Stimulated activated CD4-positive, alpha-beta T cell treated with anti-CD3 and anti-CD28 coated beads, Interleukin-2, amount 100 ng/mL, for 48 hours (primary cell): ENCODE data around the gene VEZT.

Experiments
- DNase-seq, 2 donors: peaks; one replicate each; pipeline ENCODE4 v3.0.0-alpha.2; 2020

Gene VEZT

DNA sequence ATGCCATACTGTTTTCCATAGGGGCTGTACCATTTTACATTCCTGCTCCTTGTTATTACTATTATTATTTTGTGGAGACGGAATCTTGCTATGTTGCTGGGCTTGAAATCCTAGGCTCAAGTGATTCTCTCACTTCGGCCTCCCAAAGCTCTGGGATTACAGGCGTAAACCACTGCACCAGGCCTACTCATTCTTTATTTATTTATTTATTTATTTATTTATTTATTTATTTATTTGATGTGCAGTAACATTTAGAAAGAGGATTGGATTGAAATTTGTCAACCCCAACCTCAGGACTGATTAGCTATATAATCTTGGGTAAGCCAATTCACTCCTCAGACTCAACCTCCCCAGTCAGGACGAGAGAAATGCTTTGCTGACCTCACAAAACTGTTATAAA, 107.9 kb downstream of the VEZT start:
- DNase-seq: no peak

DNA sequence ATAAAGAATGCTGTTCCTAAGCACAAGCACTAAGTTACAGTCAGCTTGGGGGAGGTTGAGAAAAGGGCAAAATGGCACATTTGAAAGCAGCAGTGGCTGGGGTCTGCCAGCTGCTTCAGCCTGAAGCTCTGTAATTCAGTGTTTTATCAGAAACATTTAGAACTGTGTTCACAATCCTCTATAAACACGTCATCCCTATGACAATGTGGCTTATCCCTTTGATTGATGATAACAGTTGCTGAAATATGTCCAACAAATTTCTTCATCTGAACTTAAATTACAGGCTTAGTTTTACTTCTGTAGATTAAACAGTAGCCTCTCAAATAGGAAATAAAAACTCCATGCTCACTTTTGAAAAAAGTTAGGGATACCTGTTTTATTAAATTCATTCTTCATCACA, 108.8 kb downstream of the VEZT start:
- no peak for DNase-seq

GRCh38 chr12:95326855-95327254, 109.2 kb downstream of the VEZT start:
- DNase-seq: no peak

- no peak for DNase-seq
These were observed 111.1 kb downstream of the VEZT start for GRCh38 chr12:95328708-95329107.

GRCh38 chr12:95335948-95336347, 118.3 kb downstream of the VEZT start:
- no peak for DNase-seq

- DNase-seq: no peak
These were observed 118.9 kb downstream of the VEZT start for GRCh38 chr12:95336387-95337067.

DNA sequence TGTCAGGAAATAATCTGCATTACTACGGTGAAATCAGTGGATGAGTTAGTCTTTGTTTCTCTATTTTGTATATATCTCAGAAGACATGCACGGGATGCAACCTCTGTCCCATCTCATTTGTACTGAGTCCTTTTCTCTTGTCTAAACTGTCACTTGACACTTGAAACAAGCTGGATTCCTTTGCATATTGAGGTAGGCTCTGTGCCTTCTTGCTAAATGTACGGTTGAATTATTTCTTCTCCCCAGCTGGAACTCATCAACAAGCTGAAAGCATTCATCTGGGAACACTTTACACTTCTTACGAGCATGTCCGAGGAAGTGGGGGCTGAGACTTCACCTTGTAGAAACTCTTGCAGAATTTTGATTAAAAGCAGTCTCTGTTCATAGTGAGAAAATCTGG, 119.5 kb downstream of the VEZT start:
- DNase-seq: no peak

GRCh38 chr12:95339086-95339788, 121.6 kb downstream of the VEZT start:
- DNase-seq: no peak

DNA sequence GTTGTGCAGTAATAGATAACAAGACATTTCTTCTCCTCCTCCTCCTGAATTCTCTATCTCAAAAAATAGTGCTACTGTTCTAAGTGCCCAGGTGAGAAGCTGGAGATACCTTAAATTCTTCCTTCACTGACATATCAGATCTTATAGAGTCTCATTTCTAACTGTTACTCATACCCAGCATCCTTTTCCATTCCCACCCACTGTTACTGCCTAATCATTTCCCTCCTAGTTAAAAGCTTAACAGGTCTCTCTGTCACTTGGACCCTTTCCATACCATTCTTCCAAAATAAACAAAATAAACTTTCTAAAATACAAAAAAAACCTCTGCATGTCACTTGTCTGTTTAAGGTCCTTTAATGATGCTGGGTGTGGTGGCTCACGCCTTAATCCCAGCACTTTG, 124.4 kb downstream of the VEZT start:
- DNase-seq: no peak

DNA sequence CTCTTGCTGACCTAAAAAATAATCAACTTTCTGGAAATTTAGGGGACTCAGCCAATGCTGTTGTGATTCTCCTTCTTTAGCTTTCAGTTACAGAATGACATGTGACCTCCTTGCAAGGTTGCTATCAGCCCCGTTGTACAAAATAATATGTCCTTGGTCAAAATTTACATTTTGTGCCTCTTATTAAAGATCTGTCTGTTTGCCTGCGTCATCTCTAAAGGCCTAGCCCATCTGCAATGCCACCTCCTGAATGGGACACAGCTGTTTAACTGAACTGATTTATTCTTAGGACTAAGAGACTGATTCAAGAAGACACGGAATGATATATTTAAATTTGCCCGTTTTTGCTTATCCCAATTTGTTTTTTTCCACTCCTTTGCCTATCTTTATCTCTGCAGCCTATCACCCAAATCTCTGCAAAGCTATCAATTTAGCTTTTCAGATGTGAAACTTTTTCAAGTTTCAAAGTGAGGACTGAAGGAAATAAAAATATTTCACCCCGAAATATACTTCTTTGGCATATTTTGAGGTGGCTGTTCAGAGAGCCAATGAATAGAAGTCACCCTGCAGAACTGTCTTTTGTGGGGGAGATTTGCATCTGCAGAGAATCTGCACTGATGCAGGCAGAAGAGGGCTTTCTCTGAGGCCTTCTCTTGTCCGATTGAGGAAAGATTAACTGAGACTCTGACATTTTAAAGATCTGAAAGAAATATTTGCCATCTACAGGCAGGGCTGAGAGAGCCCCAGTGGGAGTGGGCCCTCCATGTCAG, 126.0 kb downstream of the VEZT start:
- no peak for DNase-seq

GRCh38 chr12:95349291-95349690, 131.7 kb downstream of the VEZT start:
- no peak for DNase-seq

- no peak for DNase-seq
These were observed 134.1 kb downstream of the VEZT start for GRCh38 chr12:95351748-95352147.
